ENCODE results near the gene ZBP1.

- TF ChIP-seq RAD21 (IDR thresholded peaks at IDR 0.05; ENCODE audit: low read length) (no peak), NRF1 (IDR thresholded peaks at IDR 0.05; ENCODE audit: low read depth, low read length) (no peak), CTCF (IDR thresholded peaks at IDR 0.05) (no peak), POLR2AphosphoS5 (IDR thresholded peaks at IDR 0.05; ENCODE audit: low read depth, low read length) (no peak), RCOR1 (IDR thresholded peaks at IDR 0.05; ENCODE audit: low read length) (no peak)
Measured at GRCh38 chr20:57605045-57605444, 15.2 kb downstream of the ZBP1 start.
